GM19351 (cell line): ENCODE data around the gene TGFB2.

Experiments
- ATAC-seq: cut with Tn5 transposase; IDR thresholded peaks from one replicate; pipeline ENCODE4 v1.9.1; 2021; ENCODE audit warnings: mild to moderate bottlenecking, moderate library complexity; ENCODE audit not compliant: unreplicated experiment

TGFB2 gene

GRCh38 chr1:218454700-218455282 lies 109.7 kb downstream of the TGFB2 start:
- ATAC-seq, result no peak

GRCh38 chr1:218456444-218456843 lies 111.3 kb downstream of the TGFB2 start:
- no peak for ATAC-seq

GRCh38 chr1:218459450-218459849 lies 114.3 kb downstream of the TGFB2 start:
- ATAC-seq, result no peak

GRCh38 chr1:218459878-218460711 lies 115.0 kb downstream of the TGFB2 start:
- ATAC-seq, result peak; percentile 74

- ATAC-seq, result no peak
Measured at GRCh38 chr1:218461351-218461750, 116.2 kb downstream of the TGFB2 start.

- no peak for ATAC-seq
Measured at GRCh38 chr1:218462116-218462515, 117.0 kb downstream of the TGFB2 start.

- ATAC-seq, result no peak
Measured at GRCh38 chr1:218462587-218462986, 117.5 kb downstream of the TGFB2 start.

GRCh38 chr1:218463194-218464156 lies 118.3 kb downstream of the TGFB2 start:
- ATAC-seq, result no peak

- ATAC-seq, result no peak
Measured at GRCh38 chr1:218464871-218465270, 119.7 kb downstream of the TGFB2 start.

GRCh38 chr1:218466341-218467010 lies 121.3 kb downstream of the TGFB2 start:
- ATAC-seq, result no peak

GRCh38 chr1:218467101-218468072 lies 122.3 kb downstream of the TGFB2 start:
- ATAC-seq, result no peak

- no peak for ATAC-seq
Measured at GRCh38 chr1:218468711-218469110, 123.6 kb downstream of the TGFB2 start.

GRCh38 chr1:218472885-218473284 lies 127.7 kb downstream of the TGFB2 start:
- no peak for ATAC-seq

GRCh38 chr1:218473522-218473921 lies 128.4 kb downstream of the TGFB2 start:
- peak; percentile 81 for ATAC-seq

- no peak for ATAC-seq
Measured at GRCh38 chr1:218474128-218474527, 129.0 kb downstream of the TGFB2 start.

GRCh38 chr1:218475275-218475674 lies 130.1 kb downstream of the TGFB2 start:
- ATAC-seq, result no peak

GRCh38 chr1:218475699-218476098 lies 130.6 kb downstream of the TGFB2 start:
- no peak for ATAC-seq

- no peak for ATAC-seq
Measured at GRCh38 chr1:218476385-218476784, 131.2 kb downstream of the TGFB2 start.

GRCh38 chr1:218478336-218478735 lies 133.2 kb downstream of the TGFB2 start:
- no peak for ATAC-seq
